K562 (cell line): ENCODE measurements around the gene CLEC17A.
"Not testable (repeated sequence)": the region's sequence is repeated elsewhere in the genome, so short reads cannot be mapped to it uniquely, and the experiment has no call there.

Experiments
- CBX3 ChIP-seq, 2 experiments: IDR thresholded peaks; 1 replicate in 1 of 2; 2 replicates in 1 of 2; pipeline ENCODE4 v1.6.1; 2012; ENCODE audit warnings: inconsistent platforms in 2 of 2, low read length in 2 of 2, borderline replicate concordance in 1 of 2, control low read depth in 1 of 2
- CEBPB ChIP-seq: fragments of 450-650 bp; IDR thresholded peaks from 2 replicates; pipeline ENCODE4 v1.6.1; 2016; ENCODE audit warnings: missing genetic modification characterization, missing compliant biosample characterization
- DACH1 ChIP-seq: fragments of 450-650 bp; IDR thresholded peaks from 2 replicates; pipeline ENCODE4 v1.6.1; 2018; ENCODE audit not compliant: partially characterized antibody
- EP300 ChIP-seq: IDR thresholded peaks from 2 replicates; pipeline ENCODE4 v1.6.1; 2012; ENCODE audit warnings: low read length, improper control_type of control experiment
- HNRNPH1 ChIP-seq: fragments of 200-400 bp; formaldehyde crosslinking; optimal IDR thresholded peaks from 2 replicates; pipeline ENCODE3; 2017; ENCODE audit warnings: low read depth, mild to moderate bottlenecking, low read length, moderate library complexity
- MXI1 ChIP-seq: IDR thresholded peaks from 2 replicates; pipeline ENCODE4 v1.6.1; 2011; ENCODE audit warnings: low read depth, mild to moderate bottlenecking, improper control_type of control experiment, low read length
- POLR2A ChIP-seq: fragments of 450-650 bp; conservative IDR thresholded peaks from 2 replicates; pipeline ENCODE4 v1.6.1; 2016
- SAFB2 ChIP-seq: fragments of 200-400 bp; formaldehyde crosslinking; IDR thresholded peaks from 2 replicates; pipeline ENCODE4 v1.6.1; 2018; ENCODE audit warnings: borderline replicate concordance, low read length, low read depth, moderate library complexity; ENCODE audit not compliant: severe bottlenecking
- TBL1XR1 ChIP-seq, 2 experiments: IDR thresholded peaks; 2 replicates each; pipeline ENCODE4 v1.6.1; 2012; ENCODE audit warnings: improper control_type of control experiment in 2 of 2, low read length in 2 of 2, mild to moderate bottlenecking in 1 of 2
- ZNF431 ChIP-seq: sonication (generic); formaldehyde crosslinking; IDR thresholded peaks from 2 replicates; pipeline ENCODE4 v1.8.0; 2022; ENCODE audit warnings: mild to moderate bottlenecking, missing genetic modification reagents
- TF ChIP-seq, protein P1 (sequence below): sonication (generic); formaldehyde crosslinking; IDR thresholded peaks from 2 replicates; pipeline ENCODE4 v1.8.0; 2023; ENCODE audit warnings: mild to moderate bottlenecking, missing genetic modification reagents
- TF ChIP-seq, protein P2 (sequence below), 3 experiments: IDR thresholded peaks in 2 of 3; conservative IDR thresholded peaks in 1 of 3; 2 replicates each; pipeline ENCODE4 v1.5.1; 2011 to 2012; ENCODE audit warnings: low read length in 3 of 3, mild to moderate bottlenecking in 3 of 3, control low read depth in 2 of 3, improper control_type of control experiment in 1 of 3, inconsistent platforms in 1 of 3, low read depth in 1 of 3, mixed read lengths in 1 of 3, moderate library complexity in 1 of 3; ENCODE audit not compliant: insufficient read depth in 2 of 3
- TF ChIP-seq, protein P3 (sequence below), 2 experiments: fragments of 450-650 bp in 1 of 2; sonication (generic) in 1 of 2; formaldehyde crosslinking in 1 of 2; IDR thresholded peaks in 1 of 2; conservative IDR thresholded peaks in 1 of 2; 2 replicates each; pipeline versions ENCODE4 v1.6.1 to v1.8.1; 2016 to 2023; ENCODE audit warnings: mild to moderate bottlenecking in 2 of 2, moderate library complexity in 2 of 2, inconsistent platforms in 1 of 2, missing genetic modification reagents in 1 of 2
- TF ChIP-seq, protein P4 (sequence below), 2 experiments: fragments of 450-650 bp; formaldehyde crosslinking in 1 of 2; IDR thresholded peaks; 2 replicates each; pipeline versions ENCODE4 v1.4.0 to v1.6.1; 2014 to 2020; ENCODE audit warnings: mild to moderate bottlenecking in 2 of 2, borderline replicate concordance in 1 of 2, low read depth in 1 of 2

DNA sequence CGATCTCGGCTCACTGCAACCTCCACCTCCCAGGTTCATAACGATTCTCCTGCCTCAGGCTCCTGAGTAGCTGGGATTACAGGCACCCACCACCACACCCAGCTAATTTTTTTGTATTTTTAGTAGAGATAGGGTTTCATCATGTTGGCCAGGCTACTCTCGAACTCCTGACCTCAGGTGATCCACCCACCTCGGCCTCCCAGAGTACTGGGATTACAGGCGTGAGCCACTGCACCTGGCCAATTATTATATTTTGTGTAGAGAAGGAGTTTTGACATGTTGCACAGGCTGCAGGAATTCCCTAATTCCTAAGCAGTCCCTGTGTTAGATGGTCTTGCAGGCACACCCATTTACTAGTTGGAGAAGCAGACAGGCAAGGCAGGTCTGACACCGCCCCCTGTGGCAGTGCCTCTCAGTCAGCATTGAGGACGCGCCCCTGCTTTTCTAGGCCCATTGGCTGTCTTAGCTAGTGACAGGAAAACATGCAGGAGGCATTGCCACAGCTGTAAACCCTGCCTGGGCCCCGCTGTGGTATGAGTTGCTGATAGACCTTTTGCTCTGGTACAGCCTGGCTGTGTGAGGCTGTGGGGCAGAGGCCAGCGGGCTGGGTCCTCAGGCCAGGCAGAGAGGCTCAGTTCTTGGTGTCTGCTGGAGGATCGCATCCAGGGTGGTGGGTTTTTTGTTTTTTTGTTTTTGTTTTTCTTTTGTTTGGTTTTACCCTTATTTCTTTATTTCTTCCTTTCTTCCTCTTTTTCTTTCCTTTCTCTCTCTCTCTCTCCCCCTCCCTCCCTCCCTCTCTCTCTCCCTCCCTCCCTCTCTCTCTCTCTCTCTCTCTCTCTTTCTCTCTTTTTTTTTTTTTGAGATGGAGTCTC lies 31.5 kb upstream of the CLEC17A start:
- TF ChIP-seq, protein P1, sequence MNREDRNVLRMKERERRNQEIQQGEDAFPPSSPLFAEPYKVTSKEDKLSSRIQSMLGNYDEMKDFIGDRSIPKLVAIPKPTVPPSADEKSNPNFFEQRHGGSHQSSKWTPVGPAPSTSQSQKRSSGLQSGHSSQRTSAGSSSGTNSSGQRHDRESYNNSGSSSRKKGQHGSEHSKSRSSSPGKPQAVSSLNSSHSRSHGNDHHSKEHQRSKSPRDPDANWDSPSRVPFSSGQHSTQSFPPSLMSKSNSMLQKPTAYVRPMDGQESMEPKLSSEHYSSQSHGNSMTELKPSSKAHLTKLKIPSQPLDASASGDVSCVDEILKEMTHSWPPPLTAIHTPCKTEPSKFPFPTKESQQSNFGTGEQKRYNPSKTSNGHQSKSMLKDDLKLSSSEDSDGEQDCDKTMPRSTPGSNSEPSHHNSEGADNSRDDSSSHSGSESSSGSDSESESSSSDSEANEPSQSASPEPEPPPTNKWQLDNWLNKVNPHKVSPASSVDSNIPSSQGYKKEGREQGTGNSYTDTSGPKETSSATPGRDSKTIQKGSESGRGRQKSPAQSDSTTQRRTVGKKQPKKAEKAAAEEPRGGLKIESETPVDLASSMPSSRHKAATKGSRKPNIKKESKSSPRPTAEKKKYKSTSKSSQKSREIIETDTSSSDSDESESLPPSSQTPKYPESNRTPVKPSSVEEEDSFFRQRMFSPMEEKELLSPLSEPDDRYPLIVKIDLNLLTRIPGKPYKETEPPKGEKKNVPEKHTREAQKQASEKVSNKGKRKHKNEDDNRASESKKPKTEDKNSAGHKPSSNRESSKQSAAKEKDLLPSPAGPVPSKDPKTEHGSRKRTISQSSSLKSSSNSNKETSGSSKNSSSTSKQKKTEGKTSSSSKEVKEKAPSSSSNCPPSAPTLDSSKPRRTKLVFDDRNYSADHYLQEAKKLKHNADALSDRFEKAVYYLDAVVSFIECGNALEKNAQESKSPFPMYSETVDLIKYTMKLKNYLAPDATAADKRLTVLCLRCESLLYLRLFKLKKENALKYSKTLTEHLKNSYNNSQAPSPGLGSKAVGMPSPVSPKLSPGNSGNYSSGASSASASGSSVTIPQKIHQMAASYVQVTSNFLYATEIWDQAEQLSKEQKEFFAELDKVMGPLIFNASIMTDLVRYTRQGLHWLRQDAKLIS (CRISPR knock-in tag) = not testable (repeated sequence)
- TF ChIP-seq, protein P2, sequence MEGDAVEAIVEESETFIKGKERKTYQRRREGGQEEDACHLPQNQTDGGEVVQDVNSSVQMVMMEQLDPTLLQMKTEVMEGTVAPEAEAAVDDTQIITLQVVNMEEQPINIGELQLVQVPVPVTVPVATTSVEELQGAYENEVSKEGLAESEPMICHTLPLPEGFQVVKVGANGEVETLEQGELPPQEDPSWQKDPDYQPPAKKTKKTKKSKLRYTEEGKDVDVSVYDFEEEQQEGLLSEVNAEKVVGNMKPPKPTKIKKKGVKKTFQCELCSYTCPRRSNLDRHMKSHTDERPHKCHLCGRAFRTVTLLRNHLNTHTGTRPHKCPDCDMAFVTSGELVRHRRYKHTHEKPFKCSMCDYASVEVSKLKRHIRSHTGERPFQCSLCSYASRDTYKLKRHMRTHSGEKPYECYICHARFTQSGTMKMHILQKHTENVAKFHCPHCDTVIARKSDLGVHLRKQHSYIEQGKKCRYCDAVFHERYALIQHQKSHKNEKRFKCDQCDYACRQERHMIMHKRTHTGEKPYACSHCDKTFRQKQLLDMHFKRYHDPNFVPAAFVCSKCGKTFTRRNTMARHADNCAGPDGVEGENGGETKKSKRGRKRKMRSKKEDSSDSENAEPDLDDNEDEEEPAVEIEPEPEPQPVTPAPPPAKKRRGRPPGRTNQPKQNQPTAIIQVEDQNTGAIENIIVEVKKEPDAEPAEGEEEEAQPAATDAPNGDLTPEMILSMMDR (IDR thresholded peaks at IDR 0.05 in 2 of 3, conservative IDR thresholded peaks at IDR 0.05 in 1 of 3; ENCODE audit: insufficient read depth in 2 of 3, low read depth in 1 of 3, low read length in 3 of 3) = peak; percentile 80 to 81 (median 81)
- TF ChIP-seq ZNF431 (CRISPR knock-in tag); CEBPB (tag); CBX3 (IDR thresholded peaks at IDR 0.05; ENCODE audit: borderline replicate concordance in 1 of 2, low read length in 2 of 2); EP300; POLR2A; TBL1XR1 (IDR thresholded peaks at IDR 0.05; ENCODE audit: low read length in 2 of 2); MXI1; HNRNPH1; DACH1; SAFB2: not testable (repeated sequence)
- TF ChIP-seq, protein P3, sequence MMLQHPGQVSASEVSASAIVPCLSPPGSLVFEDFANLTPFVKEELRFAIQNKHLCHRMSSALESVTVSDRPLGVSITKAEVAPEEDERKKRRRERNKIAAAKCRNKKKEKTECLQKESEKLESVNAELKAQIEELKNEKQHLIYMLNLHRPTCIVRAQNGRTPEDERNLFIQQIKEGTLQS (IDR thresholded peaks at IDR 0.05) = not testable (repeated sequence)
- TF ChIP-seq, protein P3 (CRISPR knock-in tag; conservative IDR thresholded peaks at IDR 0.05) = not testable (repeated sequence)
- TF ChIP-seq, protein P4, sequence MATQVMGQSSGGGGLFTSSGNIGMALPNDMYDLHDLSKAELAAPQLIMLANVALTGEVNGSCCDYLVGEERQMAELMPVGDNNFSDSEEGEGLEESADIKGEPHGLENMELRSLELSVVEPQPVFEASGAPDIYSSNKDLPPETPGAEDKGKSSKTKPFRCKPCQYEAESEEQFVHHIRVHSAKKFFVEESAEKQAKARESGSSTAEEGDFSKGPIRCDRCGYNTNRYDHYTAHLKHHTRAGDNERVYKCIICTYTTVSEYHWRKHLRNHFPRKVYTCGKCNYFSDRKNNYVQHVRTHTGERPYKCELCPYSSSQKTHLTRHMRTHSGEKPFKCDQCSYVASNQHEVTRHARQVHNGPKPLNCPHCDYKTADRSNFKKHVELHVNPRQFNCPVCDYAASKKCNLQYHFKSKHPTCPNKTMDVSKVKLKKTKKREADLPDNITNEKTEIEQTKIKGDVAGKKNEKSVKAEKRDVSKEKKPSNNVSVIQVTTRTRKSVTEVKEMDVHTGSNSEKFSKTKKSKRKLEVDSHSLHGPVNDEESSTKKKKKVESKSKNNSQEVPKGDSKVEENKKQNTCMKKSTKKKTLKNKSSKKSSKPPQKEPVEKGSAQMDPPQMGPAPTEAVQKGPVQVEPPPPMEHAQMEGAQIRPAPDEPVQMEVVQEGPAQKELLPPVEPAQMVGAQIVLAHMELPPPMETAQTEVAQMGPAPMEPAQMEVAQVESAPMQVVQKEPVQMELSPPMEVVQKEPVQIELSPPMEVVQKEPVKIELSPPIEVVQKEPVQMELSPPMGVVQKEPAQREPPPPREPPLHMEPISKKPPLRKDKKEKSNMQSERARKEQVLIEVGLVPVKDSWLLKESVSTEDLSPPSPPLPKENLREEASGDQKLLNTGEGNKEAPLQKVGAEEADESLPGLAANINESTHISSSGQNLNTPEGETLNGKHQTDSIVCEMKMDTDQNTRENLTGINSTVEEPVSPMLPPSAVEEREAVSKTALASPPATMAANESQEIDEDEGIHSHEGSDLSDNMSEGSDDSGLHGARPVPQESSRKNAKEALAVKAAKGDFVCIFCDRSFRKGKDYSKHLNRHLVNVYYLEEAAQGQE (IDR thresholded peaks at IDR 0.05; ENCODE audit: borderline replicate concordance) = peak; percentile 20; the same call in 1 of the 2 replicates
- TF ChIP-seq, protein P4 (CRISPR knock-in tag; IDR thresholded peaks at IDR 0.05; ENCODE audit: low read depth) = not testable (repeated sequence)
